Calu3 (cell line): ENCODE measurements around the gene ZC3H14. TPM values are rescaled to one million over a fixed set of nuclear protein-coding genes. Genes with fewer than 3 reads are reported as not detected.

Source experiments
- BruUV-seq: library from RNA; stranded (reverse); fragments of 400-500 nt; replicated peaks from 2 replicates; lab custom pipeline; 2021; lab: Mats Ljungman, UMichigan
- CTCF ChIA-PET: fragments of 300-600 bp; sonication (Branson Sonifier 250); formaldehyde crosslinking; loops from one replicate; lab custom pipeline; 2022; ENCODE audit warnings: antibody characterized with exemption; lab: Charles Lee
- DNase-seq: peaks from one replicate; pipeline ENCODE4 v3.0.0; 2022
- H3K27ac Mint-ChIP-seq: one replicate; pipeline ENCODE4 v1.8.0; 2022; ENCODE audit warnings: mixed read lengths; ENCODE audit not compliant: unreplicated experiment
- H3K27me3 Mint-ChIP-seq: one replicate; pipeline ENCODE4 v1.8.0; 2022; ENCODE audit warnings: mixed read lengths; ENCODE audit not compliant: unreplicated experiment
- H3K36me3 Mint-ChIP-seq: one replicate; pipeline ENCODE4 v1.8.0; 2022; ENCODE audit warnings: mild to moderate bottlenecking, moderate library complexity, mixed read lengths; ENCODE audit not compliant: insufficient read depth, unreplicated experiment
- H3K4me1 Mint-ChIP-seq: one replicate; pipeline ENCODE4 v1.8.0; 2022; ENCODE audit warnings: mild to moderate bottlenecking, low read depth, mixed read lengths; ENCODE audit not compliant: unreplicated experiment
- H3K4me3 Mint-ChIP-seq: one replicate; pipeline ENCODE4 v1.8.0; 2022; ENCODE audit warnings: mild to moderate bottlenecking, low read depth, moderate library complexity, mixed read lengths; ENCODE audit not compliant: unreplicated experiment
- H3K9me3 Mint-ChIP-seq: one replicate; pipeline ENCODE4 v1.8.0; 2022; ENCODE audit warnings: low read depth, mixed read lengths; ENCODE audit not compliant: unreplicated experiment
- intact Hi-C: fragments of 100-400 bp; cut with micrococcal nuclease; formaldehyde crosslinking; loops from one replicate; pipeline ENCODE4 v1.10.0; 2022; ENCODE audit not compliant: unreplicated experiment
- total RNA-seq: library from RNA; stranded (reverse); gene quantifications from 2 replicates; pipeline ENCODE4 v1.2.3, GENCODE V29; 2022
- TF ChIP-seq, protein P1 (sequence below): fragments of 200-600 bp; IDR thresholded peaks from one replicate; pipeline ENCODE4 v1.8.0; 2022; ENCODE audit warnings: antibody characterized with exemption; ENCODE audit not compliant: unreplicated experiment

ZC3H14 gene
- total RNA-seq, 1 experiment from 2014 or later, result 69.3 TPM

- Mint-ChIP-seq H3K27ac (no peak overlapping the region), H3K4me1 (no peaks in the 10 kb centered on the region), H3K4me3 (no peak overlapping the region), H3K9me3 (no peaks in the 10 kb centered on the region), H3K36me3 (no peaks in the 10 kb centered on the region), H3K27me3 (no peaks in the 10 kb centered on the region)
- intact Hi-C loops, result no loop called here
- CTCF ChIA-PET, result no interaction called here
- no TSS peak for BruUV-seq
- TF ChIP-seq, protein P1, sequence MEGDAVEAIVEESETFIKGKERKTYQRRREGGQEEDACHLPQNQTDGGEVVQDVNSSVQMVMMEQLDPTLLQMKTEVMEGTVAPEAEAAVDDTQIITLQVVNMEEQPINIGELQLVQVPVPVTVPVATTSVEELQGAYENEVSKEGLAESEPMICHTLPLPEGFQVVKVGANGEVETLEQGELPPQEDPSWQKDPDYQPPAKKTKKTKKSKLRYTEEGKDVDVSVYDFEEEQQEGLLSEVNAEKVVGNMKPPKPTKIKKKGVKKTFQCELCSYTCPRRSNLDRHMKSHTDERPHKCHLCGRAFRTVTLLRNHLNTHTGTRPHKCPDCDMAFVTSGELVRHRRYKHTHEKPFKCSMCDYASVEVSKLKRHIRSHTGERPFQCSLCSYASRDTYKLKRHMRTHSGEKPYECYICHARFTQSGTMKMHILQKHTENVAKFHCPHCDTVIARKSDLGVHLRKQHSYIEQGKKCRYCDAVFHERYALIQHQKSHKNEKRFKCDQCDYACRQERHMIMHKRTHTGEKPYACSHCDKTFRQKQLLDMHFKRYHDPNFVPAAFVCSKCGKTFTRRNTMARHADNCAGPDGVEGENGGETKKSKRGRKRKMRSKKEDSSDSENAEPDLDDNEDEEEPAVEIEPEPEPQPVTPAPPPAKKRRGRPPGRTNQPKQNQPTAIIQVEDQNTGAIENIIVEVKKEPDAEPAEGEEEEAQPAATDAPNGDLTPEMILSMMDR, result no peak
- no peak for DNase-seq
Observed at GRCh38 chr14:88628462-88628861, 65.6 kb downstream of the ZC3H14 start.

- H3K4me3 Mint-ChIP-seq, result no peak overlapping the region
- no TSS peak for BruUV-seq
- no peak for DNase-seq
Observed at GRCh38 chr14:88630565-88630964, 67.7 kb downstream of the ZC3H14 start.

DNA sequence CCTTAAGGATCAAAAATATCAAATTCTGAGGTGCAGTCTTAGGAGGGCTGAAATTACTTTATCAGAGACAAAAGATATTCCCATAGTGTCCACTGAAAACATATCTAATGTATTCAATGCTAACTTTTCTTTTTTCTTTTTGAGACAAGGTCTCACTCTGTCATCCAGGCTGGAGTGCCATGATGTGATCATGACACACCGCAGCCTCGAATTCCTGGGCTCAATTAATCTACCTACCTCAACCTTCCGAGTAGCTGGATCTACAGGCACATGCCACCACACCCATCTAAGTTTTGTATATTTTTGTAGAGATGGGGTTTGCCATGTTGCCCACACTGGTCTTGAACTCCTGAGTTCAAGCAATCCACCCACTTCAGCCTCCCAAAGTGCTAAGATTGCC, 68.3 kb downstream of the ZC3H14 start:
- no peaks in the 10 kb centered on the region for H3K36me3 Mint-ChIP-seq
- TF ChIP-seq, protein P1, result no peak
- CTCF ChIA-PET, result no interaction called here
- no peaks in the 10 kb centered on the region for H3K4me1 Mint-ChIP-seq
- no peak for DNase-seq
- H3K27me3 Mint-ChIP-seq, result no peaks in the 10 kb centered on the region
- no peak overlapping the region for H3K27ac Mint-ChIP-seq
- BruUV-seq, result no TSS peak
- intact Hi-C loops, result no loop called here
- H3K9me3 Mint-ChIP-seq, result no peaks in the 10 kb centered on the region
- no peak overlapping the region for H3K4me3 Mint-ChIP-seq

More at GRCh38 chr14:88630565-88630964, 67.7 kb downstream of the ZC3H14 start:
- H3K27ac Mint-ChIP-seq, result no peak overlapping the region
- no peaks in the 10 kb centered on the region for H3K27me3 Mint-ChIP-seq
- H3K9me3 Mint-ChIP-seq, result no peaks in the 10 kb centered on the region
- CTCF ChIA-PET, result interaction anchor here (0.7 kb wide), 1 partner anchor 11 kb away, joined by 6 read pairs; no protein-coding TSS in a partner anchor
- no peaks in the 10 kb centered on the region for H3K36me3 Mint-ChIP-seq
- H3K4me1 Mint-ChIP-seq, result no peaks in the 10 kb centered on the region
- intact Hi-C loops, result no loop called here
- TF ChIP-seq, protein P1, result no peak

DNA sequence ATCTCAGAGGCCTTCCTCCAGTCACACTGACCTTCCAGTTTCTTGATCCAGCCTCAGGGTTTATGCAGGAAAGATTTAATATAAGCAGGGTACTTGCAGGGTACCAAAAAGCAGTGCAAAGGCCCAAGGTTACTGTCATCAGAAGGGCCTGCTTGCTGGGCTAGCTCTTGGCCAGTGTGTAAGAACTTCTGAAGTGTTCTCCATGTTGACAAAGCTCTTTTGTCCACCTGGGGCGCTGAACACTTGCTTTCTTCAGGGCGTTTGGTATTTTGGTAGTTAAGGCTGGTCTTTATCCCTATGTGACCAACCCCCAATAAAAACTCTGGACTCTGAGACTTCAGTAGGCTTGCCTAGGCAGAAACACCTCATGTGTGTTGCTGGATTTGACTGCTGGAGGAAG, 69.7 kb downstream of the ZC3H14 start:
- DNase-seq, result no peak
- H3K9me3 Mint-ChIP-seq, result no peaks in the 10 kb centered on the region
- no peaks in the 10 kb centered on the region for H3K4me1 Mint-ChIP-seq
- H3K4me3 Mint-ChIP-seq, result no peak overlapping the region
- BruUV-seq, result no TSS peak
- CTCF ChIA-PET, result no interaction called here
- no peaks in the 10 kb centered on the region for H3K27me3 Mint-ChIP-seq
- TF ChIP-seq, protein P1, result no peak
- intact Hi-C loops, result no loop called here
- H3K27ac Mint-ChIP-seq, result no peak overlapping the region
- H3K36me3 Mint-ChIP-seq, result no peaks in the 10 kb centered on the region
